Choroid plexus epithelial cell (primary cell): ENCODE measurements around the gene RGS7.

Source experiments
- DNase-seq: peaks from one replicate; pipeline ENCODE4 v3.0.0-alpha.2; 2010; ENCODE audit warnings: low read depth
- H3K4me3 ChIP-seq: 2 replicates; pipeline ENCODE4 v1.5.1; 2011; ENCODE audit warnings: low read depth, mild to moderate bottlenecking, control low read depth, low read length, moderate library complexity
- TF ChIP-seq, protein P1 (sequence below): conservative IDR thresholded peaks from 2 replicates; pipeline ENCODE4 v1.5.1; 2011; ENCODE audit warnings: low read depth, mild to moderate bottlenecking, control low read depth, inconsistent platforms, low read length, moderate library complexity

The RGS7 gene

DNA sequence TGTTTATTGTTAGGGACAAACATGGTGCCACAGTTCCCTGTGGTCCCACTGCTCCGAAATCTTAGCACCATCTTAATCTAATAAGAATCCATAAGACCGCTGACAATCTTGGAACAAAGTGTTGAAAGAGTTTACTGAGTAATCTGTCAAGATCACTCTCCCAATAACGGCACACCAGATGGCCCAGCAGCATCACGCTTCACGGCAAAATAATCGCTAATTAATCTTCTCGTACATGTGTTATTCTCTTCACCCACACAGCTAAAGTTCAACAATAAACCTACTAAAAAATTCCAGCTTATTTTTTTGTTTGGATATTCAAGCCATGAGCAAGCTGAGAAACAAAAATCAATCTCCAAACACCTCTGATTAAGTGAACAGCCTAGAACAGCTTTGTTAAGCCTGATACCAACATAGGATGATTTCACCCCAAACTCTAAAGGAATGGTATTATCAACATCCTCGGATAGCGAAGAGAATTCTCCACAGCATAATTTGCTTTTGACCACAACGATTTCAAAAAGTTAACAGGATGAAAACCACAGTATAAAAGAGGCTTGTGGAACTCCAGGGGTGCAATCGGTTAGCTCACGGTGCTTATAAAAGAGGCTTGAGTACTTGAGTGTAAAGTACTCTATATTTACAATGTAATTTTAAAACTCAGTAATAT, 415.2 kb downstream of the RGS7 start:
- no peak for DNase-seq
- TF ChIP-seq, protein P1, sequence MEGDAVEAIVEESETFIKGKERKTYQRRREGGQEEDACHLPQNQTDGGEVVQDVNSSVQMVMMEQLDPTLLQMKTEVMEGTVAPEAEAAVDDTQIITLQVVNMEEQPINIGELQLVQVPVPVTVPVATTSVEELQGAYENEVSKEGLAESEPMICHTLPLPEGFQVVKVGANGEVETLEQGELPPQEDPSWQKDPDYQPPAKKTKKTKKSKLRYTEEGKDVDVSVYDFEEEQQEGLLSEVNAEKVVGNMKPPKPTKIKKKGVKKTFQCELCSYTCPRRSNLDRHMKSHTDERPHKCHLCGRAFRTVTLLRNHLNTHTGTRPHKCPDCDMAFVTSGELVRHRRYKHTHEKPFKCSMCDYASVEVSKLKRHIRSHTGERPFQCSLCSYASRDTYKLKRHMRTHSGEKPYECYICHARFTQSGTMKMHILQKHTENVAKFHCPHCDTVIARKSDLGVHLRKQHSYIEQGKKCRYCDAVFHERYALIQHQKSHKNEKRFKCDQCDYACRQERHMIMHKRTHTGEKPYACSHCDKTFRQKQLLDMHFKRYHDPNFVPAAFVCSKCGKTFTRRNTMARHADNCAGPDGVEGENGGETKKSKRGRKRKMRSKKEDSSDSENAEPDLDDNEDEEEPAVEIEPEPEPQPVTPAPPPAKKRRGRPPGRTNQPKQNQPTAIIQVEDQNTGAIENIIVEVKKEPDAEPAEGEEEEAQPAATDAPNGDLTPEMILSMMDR: no peak
- no peak overlapping the region for H3K4me3 ChIP-seq

DNA sequence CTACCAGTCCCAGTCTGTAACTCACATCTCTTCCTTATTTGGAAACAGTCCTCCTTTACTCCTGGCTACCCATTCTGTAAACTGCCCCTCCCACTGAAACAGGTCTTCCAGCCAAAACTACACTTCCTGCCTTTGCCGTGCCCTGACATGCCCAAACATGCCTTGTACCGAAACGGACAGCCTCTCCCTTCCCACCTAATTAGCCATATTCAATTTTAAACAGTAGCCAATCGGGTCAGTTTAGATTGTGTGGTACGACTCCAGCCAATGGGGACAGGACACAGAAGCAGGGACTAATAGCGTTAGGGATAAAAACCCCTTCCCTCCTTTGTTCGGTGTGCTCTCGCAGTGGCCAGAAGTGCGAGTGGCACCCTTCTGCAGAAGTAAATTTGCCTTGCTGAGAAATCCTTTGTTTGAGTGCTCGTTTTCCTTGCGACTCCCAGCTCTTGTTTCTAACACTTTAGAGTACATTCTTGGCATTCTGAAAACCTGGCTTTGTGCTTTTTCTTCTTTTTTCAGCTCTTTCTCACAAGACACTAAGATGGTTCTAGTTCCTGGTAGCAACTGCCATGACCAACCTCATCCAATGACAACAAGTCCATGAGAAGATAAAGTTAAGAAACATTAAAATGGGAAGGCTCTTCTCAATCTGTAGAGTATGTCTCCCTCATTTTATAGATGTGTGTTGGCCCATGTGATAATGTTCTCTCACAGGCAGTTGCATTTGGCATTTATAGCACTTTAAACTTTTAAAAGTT, 419.9 kb downstream of the RGS7 start:
- no peak overlapping the region for H3K4me3 ChIP-seq
- DNase-seq: no peak
- TF ChIP-seq, protein P1: no peak

DNA sequence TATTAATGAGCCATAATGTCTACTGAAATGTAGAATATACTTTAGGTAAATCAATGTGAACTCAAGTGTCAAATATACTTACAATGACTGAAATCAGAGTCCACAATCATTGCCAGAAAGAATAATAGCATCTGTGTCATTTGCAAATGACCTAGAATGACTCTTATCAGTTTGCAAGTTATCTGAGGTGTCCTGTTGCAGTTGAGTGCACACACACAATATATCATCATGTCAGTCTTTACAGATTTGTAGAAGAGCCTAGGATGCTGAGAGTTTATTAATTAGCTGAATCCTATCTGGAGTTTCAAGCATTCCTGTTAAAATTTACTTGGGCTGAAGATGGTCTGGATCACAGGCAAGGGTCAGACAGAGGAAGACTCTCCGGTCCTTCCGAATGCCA, 421.1 kb downstream of the RGS7 start:
- TF ChIP-seq, protein P1: no peak
- H3K4me3 ChIP-seq: no peak overlapping the region
- DNase-seq: no peak

DNA sequence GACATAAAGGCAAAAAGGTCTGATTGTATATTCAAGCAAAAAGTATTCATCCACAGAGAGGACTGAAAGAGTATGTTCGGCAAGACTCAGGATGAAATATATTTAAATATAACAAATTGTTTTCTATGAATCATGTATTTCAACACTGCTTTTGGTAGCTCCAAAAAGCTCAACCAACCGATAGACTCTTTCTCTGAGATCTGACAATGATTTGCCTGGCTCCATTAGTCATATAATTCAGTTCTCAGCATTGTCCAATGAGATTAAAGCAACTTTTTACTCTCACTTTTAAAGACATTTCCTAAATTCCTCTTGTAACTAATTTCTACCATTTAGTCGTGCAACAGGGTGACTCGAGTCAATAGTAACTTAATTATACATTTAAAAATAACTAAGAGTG, 426.0 kb downstream of the RGS7 start:
- no peak for DNase-seq
- H3K4me3 ChIP-seq: no peak overlapping the region
- TF ChIP-seq, protein P1: no peak

DNA sequence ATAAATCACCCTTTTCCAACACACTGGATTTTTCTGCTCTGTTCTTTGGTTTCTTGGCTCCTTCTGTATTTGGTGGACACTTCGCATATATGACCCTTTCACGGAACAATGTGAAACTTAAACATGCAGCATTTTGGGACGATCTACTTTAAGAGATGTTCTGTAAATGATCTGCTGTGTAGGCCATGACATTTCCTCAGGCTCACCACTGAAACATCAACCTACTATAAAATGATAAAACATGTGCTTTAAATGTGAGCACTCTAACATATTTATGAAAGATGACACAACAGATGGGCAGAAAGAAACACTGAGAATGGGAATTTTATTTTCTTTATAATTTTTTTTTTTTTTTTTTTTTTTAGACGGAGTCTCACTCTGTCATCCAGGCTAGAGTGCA, 428.7 kb downstream of the RGS7 start:
- H3K4me3 ChIP-seq: no peak overlapping the region
- no peak for DNase-seq
- TF ChIP-seq, protein P1: no peak

DNA sequence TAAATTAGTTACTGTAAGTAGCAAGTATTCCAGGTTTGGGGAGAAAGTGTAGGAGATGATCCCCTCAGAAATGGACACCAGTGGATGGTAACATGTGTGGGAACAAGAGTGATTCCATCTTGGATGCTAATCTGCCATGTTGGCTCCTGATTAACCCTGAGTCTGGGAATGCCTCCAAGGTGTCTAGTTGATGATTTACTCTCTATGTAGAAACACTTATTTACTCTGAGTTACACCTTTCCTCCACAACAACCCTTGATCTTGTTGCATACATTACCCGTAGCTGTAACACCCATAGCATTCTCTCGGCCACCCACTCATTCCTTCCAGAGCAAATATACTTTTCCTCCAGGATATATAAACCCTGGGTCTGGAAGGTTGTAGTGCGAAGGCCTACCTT, 429.2 kb downstream of the RGS7 start:
- TF ChIP-seq, protein P1: no peak
- DNase-seq: no peak
- no peak overlapping the region for H3K4me3 ChIP-seq

DNA sequence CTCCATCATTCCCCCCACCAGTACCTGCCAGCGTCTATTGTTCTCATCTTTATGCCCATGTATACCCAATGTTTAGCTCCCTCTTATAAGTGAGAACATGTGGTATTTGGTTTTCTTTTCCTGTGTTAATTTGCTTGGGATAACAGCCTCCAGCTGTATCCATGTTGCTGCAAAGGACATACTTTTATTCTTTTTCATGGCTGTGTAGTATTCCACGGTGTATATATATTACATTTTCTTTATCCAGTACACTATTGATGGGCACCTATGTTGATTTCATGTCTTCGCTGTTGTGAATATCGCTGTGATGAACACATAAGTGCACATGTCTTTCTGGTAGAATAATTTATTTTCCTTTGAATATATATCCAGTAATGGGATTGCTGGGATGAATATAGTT, 431.7 kb downstream of the RGS7 start:
- TF ChIP-seq, protein P1: no peak
- no peak overlapping the region for H3K4me3 ChIP-seq
- no peak for DNase-seq
